Uterus (tissue), 2 donors: ENCODE results near the gene SOX15.

Source experiments
- POLR2A ChIP-seq, 2 donors: fragments of 450-650 bp; IDR thresholded peaks; one replicate each; pipeline ENCODE4 v1.6.1; 2016; ENCODE audit warnings: antibody characterized with exemption in 2 of 2, mild to moderate bottlenecking in 1 of 2, moderate library complexity in 1 of 2
- TF ChIP-seq, protein P1 (sequence below), 4 experiments: fragments of 200-600 bp in 2 of 4; fragments of 450-650 bp in 2 of 4; sonication (generic) in 2 of 4; IDR thresholded peaks; one replicate each; pipeline ENCODE4 v1.5.1; 2016 to 2019; ENCODE audit warnings: antibody characterized with exemption in 4 of 4, mild to moderate bottlenecking in 2 of 4, moderate library complexity in 1 of 4

DNA sequence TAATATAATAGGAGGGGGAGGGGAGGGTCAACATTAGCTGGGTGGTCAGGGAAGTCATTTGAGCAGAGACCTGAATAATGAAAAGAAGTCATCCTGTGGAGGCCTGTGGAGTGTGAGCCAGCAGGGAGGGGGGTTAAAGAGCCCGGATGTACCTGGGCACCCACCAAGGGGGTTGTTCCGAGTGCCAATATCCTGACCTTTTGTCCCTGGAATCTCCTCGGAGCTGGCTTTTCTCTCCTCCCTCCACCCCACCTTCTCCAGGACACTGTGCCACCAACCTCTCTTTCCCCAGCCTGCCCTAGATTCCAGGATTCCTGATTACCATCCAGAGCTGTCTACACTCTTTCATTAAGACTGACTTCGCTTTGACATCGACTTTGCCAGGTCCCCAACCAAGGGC lies 46.3 kb upstream of the SOX15 start:
- TF ChIP-seq, protein P1, sequence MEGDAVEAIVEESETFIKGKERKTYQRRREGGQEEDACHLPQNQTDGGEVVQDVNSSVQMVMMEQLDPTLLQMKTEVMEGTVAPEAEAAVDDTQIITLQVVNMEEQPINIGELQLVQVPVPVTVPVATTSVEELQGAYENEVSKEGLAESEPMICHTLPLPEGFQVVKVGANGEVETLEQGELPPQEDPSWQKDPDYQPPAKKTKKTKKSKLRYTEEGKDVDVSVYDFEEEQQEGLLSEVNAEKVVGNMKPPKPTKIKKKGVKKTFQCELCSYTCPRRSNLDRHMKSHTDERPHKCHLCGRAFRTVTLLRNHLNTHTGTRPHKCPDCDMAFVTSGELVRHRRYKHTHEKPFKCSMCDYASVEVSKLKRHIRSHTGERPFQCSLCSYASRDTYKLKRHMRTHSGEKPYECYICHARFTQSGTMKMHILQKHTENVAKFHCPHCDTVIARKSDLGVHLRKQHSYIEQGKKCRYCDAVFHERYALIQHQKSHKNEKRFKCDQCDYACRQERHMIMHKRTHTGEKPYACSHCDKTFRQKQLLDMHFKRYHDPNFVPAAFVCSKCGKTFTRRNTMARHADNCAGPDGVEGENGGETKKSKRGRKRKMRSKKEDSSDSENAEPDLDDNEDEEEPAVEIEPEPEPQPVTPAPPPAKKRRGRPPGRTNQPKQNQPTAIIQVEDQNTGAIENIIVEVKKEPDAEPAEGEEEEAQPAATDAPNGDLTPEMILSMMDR (IDR thresholded peaks at IDR 0.05), result no peak
- no peak for TF ChIP-seq POLR2A (IDR thresholded peaks at IDR 0.05)
